Activated T-helper 1 cell treated with anti-CD3 and anti-CD28 coated beads, Interleukin-12 subunit alpha, Interleukin-12 subunit beta, Interleukin-2, Interleukin-4 antibody, amounts not matched to agents 30 ng/mL and 10 ng/mL and 1 ng/mL, durations not matched to agents 14 hours and 24 hours and 36 hours (primary cell): ENCODE data around the gene PON2. TPM values are rescaled to one million over a fixed set of nuclear protein-coding genes. Genes with fewer than 3 reads are reported as not detected.
A peak's percentile ranks its signal among the peaks of the same experiment; 100 is the strongest.

Experiments used
- DNase-seq: peaks from one replicate; pipeline ENCODE4 v3.0.0; 2021; ENCODE audit warnings: low spot score
- H3K27ac Mint-ChIP-seq: one replicate; pipeline ENCODE4 v1.8.0; 2021; ENCODE audit warnings: mild to moderate bottlenecking, mixed read lengths
- H3K27me3 Mint-ChIP-seq: one replicate; pipeline ENCODE4 v1.8.0; 2022; ENCODE audit warnings: mild to moderate bottlenecking, moderate library complexity, mixed read lengths; ENCODE audit not compliant: insufficient read depth
- H3K36me3 Mint-ChIP-seq: one replicate; pipeline ENCODE4 v1.8.0; 2021; ENCODE audit warnings: low read depth, mixed read lengths
- H3K4me1 Mint-ChIP-seq: one replicate; pipeline ENCODE4 v1.8.0; 2021; ENCODE audit warnings: low read depth, mixed read lengths
- H3K4me3 Mint-ChIP-seq: one replicate; pipeline ENCODE4 v1.8.0; 2021; ENCODE audit warnings: mild to moderate bottlenecking, moderate library complexity, mixed read lengths
- H3K9me3 Mint-ChIP-seq: one replicate; pipeline ENCODE4 v1.8.0; 2021; ENCODE audit warnings: mixed read lengths
- intact Hi-C: fragments of 100-400 bp; cut with micrococcal nuclease; formaldehyde crosslinking; loops from one replicate; pipeline ENCODE4 v1.15.1; 2024
- total RNA-seq: library from RNA; stranded (reverse); gene quantifications from 2 replicates; pipeline ENCODE4 v1.2.3, GENCODE V29; 2022

PON2 gene
- total RNA-seq, 1 donor from 2014 or later, result 3.7 TPM

DNA sequence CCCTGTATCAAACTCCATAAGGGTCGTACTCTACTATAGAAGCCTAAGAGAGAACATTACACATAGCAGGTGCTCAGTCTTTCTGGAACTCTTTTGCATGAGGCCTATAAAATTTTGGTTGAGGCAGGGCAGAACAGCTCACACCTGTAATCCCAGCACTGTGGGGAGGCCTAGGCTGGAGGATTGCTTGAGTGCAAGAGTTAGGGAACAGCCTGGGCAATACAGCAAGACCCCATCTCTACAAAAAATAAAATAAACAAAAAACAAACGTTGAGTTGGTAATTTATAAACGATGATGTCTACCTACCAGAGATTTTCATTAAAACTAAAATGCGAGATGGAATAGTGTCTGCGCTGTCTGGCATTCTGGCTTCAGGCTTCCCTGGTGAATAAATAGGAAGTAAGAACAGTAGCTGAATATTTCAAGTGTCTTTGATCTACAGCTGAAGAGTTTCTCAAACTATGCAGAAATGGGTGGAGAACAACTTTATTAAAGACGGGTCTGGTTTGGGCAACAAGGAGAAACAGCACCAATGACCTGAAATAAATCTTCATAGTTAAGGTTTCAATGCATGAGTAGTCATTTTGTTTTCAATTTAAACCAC lies 774 bp downstream of the PON2 start:
- peaks cover 9% of the 10 kb centered on the region for H3K27me3 Mint-ChIP-seq
- no peak overlapping the region for H3K27ac Mint-ChIP-seq
- H3K36me3 Mint-ChIP-seq, result peaks cover 4% of the 10 kb centered on the region
- H3K4me3 Mint-ChIP-seq, result peak overlapping the region; percentile 70
- peaks cover 11% of the 10 kb centered on the region for H3K4me1 Mint-ChIP-seq
- intact Hi-C loops, result no loop called here
- no peaks in the 10 kb centered on the region for H3K9me3 Mint-ChIP-seq
- DNase-seq, result no peak

DNA sequence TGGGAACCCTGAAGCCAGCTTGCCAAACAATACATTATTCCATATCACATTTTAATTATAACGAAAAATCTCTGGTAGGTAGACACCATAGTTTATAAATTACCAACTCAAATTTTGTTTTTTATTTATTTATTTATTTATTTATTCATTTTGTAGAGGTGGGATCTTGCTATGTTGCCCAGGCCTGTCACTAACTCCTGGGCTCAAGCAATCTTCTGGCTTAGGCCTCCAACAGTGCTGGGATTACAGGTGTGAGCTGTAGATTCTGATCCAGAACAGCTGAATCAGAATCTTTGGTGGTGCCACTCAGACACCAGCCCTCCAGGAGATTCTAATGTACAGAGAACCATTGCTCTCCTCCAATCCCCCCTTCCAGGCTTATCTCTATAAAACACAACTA lies 1.7 kb downstream of the PON2 start:
- Mint-ChIP-seq H3K27me3 (peaks cover 9% of the 10 kb centered on the region), H3K9me3 (no peaks in the 10 kb centered on the region), H3K27ac (no peak overlapping the region), H3K4me3 (no peak overlapping the region), H3K36me3 (peaks cover 4% of the 10 kb centered on the region), H3K4me1 (peaks cover 11% of the 10 kb centered on the region)
- no peak for DNase-seq
- intact Hi-C loops, result no loop called here

DNA sequence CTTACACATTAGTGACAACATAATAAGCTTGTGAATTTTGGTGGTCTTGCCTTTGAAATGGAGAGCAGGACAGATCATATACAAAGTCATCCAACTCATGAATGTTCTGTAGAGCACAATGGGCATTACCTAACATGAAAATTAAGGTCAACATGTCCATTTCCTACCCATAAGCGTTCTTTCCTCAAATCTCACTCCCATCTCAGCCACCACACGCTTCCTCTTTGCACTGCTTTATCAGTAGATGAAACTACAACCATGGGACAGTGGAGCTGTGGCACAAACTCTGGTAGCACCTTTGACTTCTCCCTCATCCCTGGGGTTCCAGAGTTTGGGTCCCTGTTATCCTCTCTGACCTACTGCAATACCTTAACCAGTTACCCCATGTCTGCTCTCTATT lies 2.2 kb downstream of the PON2 start:
- Mint-ChIP-seq H3K27ac (no peak overlapping the region), H3K36me3 (peaks cover 4% of the 10 kb centered on the region), H3K4me3 (no peak overlapping the region), H3K9me3 (no peaks in the 10 kb centered on the region), H3K27me3 (peaks cover 9% of the 10 kb centered on the region), H3K4me1 (peaks cover 11% of the 10 kb centered on the region)
- no peak for DNase-seq
- intact Hi-C loops, result no loop called here

DNA sequence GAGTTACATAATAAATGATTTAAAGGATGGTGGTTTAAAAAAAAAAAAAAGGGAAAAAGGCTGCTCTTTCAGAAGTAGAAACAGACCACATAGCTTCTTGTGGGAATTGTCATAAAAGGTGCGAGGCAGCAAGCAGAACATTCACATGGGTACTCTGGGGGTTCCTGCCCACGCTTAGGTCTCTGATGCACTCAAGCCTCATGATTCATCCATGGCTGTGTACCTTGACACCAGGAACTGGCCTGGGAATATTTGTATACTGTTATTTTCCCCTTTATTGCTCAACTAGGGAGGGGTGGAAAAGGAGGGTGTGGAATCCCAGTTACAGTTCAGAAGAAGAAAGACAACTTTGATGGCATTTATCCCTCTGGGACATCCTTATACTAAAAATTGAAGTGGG lies 4.0 kb downstream of the PON2 start:
- Mint-ChIP-seq H3K27me3 (peaks cover 6% of the 10 kb centered on the region), H3K4me1 (peaks cover 11% of the 10 kb centered on the region), H3K27ac (no peak overlapping the region), H3K36me3 (peaks cover 4% of the 10 kb centered on the region), H3K9me3 (no peaks in the 10 kb centered on the region), H3K4me3 (no peak overlapping the region)
- intact Hi-C loops, result no loop called here
- DNase-seq, result no peak

DNA sequence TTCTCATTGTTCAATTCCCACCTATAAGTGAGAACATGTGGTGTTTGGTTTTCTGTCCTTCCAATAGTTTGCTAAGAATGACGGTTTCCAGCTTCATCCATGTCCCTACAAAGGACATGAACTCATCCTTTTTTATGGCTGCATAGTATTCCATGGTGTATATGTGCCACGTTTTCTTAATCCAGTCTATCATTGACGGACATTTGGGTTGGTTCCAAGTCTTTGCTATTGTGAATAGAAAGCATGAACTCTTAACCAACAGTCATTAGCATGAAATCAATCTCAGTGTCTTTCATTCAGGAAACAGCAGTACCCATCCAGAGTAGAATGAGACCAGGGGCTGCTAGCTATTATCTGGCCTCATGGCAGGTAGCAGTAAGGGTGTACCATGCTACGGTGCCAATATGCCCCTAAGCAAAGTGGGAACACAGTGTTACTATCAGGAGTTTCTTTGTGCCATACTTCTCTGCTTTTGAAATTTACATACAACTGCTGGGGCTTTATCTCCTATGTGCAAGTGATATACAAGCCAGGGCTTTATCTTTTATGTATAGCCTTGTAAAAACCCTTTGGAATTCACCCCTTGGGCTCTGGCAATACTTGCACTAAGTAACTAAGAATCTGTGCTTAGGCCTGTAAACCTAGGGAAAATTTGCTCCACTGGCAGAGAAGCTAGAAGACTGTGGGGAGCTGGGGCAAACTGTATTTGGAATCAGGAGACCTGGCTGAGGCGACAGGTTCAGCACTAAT lies 5.4 kb downstream of the PON2 start:
- no peaks in the 10 kb centered on the region for H3K9me3 Mint-ChIP-seq
- no peak overlapping the region for H3K4me3 Mint-ChIP-seq
- intact Hi-C loops, result no loop called here
- H3K27ac Mint-ChIP-seq, result no peak overlapping the region
- peaks cover 4% of the 10 kb centered on the region for H3K4me1 Mint-ChIP-seq
- H3K36me3 Mint-ChIP-seq, result peaks cover 3% of the 10 kb centered on the region
- no peak for DNase-seq
- peaks cover 2% of the 10 kb centered on the region for H3K27me3 Mint-ChIP-seq

DNA sequence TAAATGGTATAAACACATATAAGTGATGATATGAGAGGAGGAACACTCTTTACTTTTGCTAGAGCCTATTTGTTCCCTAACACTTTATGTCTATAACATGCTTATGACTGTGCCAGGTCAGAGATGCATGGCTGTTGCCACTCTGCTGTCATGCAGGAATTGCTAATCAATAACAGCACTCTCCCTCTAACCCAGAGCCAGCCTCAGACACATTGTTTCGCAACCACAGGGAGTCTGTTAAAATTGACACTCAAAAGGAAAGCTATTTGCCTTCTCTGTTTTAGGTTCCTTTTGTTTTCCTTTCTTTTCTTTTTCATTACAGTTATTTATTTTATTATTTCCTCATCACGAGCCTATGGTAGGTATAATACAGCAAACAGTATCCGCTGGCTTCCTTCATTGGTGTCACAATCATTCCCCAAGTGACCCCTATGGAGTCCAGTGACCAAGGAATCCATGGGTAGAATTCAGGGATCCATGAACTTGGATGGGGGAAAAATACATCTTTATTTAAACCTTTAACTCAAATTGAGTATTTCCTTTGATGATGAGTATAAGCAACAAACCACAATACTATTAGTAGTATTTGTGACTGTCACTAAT lies 6.8 kb downstream of the PON2 start:
- no peaks in the 10 kb centered on the region for H3K27me3 Mint-ChIP-seq
- intact Hi-C loops, result no loop called here
- H3K9me3 Mint-ChIP-seq, result no peaks in the 10 kb centered on the region

DNA sequence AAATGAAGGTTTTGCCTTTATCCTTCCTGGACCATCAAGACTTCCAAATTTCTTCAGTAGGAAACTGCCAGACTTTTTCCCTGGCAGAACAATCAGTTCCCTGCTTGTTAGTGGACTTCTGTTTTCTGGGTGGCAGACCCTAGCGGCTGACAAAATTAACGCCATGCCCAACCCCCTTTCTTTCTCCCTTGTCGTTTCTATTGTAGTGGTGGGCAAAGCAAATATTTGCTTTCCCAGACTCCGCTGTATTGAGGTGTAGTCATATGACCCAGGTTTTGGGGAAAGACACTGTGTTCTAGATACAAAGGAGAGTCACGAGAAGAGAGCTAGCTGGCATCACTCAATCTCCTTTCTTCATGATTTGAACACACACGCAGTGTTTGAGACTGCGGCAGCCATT lies 7.7 kb downstream of the PON2 start:
- H3K36me3 Mint-ChIP-seq, result no peaks in the 10 kb centered on the region
- no peaks in the 10 kb centered on the region for H3K4me1 Mint-ChIP-seq
- no peaks in the 10 kb centered on the region for H3K27me3 Mint-ChIP-seq
- H3K9me3 Mint-ChIP-seq, result no peaks in the 10 kb centered on the region
- H3K4me3 Mint-ChIP-seq, result no peak overlapping the region
- no peak overlapping the region for H3K27ac Mint-ChIP-seq
- DNase-seq, result no peak
- intact Hi-C loops, result no loop called here

More for the DNA sequence above, 6.8 kb downstream of the PON2 start:
- no peak for DNase-seq
- no peak overlapping the region for H3K27ac Mint-ChIP-seq
- no peaks in the 10 kb centered on the region for H3K36me3 Mint-ChIP-seq
- H3K4me1 Mint-ChIP-seq, result no peaks in the 10 kb centered on the region
- no peak overlapping the region for H3K4me3 Mint-ChIP-seq

DNA sequence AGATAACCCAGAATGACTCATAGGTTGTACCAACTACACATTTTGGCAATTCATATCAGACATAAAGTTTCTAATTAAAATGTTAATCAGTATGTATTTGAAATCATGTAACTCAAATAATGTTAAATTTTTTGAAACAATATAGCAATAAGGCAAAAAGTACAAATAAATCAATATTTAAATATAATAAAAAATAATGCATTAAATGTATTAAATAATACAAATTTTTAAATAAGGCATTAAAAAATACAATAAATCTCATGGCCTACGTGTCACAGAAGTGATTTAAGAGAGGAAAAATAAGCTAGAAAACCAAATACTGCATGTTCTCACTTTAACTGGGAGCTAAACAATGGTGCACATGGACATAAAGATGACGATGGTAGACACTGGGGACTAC lies 9.1 kb downstream of the PON2 start:
- intact Hi-C loops, result no loop called here
- no peaks in the 10 kb centered on the region for H3K4me1 Mint-ChIP-seq
- H3K27ac Mint-ChIP-seq, result no peak overlapping the region
- H3K36me3 Mint-ChIP-seq, result no peaks in the 10 kb centered on the region
- H3K9me3 Mint-ChIP-seq, result no peaks in the 10 kb centered on the region
- H3K27me3 Mint-ChIP-seq, result no peaks in the 10 kb centered on the region
- no peak overlapping the region for H3K4me3 Mint-ChIP-seq
- no peak for DNase-seq

DNA sequence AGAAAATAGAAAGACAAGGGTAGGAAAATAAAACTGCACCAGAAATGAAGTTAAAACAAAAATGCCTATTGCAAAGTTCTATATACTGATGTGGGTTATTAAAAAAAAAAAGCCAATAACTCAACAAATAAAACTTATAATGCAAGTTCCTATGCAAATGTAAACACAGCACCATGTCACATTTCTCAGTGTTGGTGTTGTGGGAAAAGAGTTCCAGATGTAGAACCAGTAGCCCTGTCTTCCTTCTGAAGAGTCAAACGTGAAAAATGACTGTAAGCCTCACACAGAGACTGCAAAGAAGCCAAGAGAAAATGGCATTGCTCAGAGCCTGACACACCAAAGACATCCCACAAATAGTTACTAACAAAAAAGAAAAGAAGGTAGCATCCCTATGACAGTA lies 10.1 kb downstream of the PON2 start:
- no peak overlapping the region for H3K27ac Mint-ChIP-seq
- no peaks in the 10 kb centered on the region for H3K27me3 Mint-ChIP-seq
- H3K9me3 Mint-ChIP-seq, result no peaks in the 10 kb centered on the region
- no peak for DNase-seq
- intact Hi-C loops, result no loop called here
- no peaks in the 10 kb centered on the region for H3K36me3 Mint-ChIP-seq
- H3K4me3 Mint-ChIP-seq, result no peak overlapping the region
- H3K4me1 Mint-ChIP-seq, result no peaks in the 10 kb centered on the region

DNA sequence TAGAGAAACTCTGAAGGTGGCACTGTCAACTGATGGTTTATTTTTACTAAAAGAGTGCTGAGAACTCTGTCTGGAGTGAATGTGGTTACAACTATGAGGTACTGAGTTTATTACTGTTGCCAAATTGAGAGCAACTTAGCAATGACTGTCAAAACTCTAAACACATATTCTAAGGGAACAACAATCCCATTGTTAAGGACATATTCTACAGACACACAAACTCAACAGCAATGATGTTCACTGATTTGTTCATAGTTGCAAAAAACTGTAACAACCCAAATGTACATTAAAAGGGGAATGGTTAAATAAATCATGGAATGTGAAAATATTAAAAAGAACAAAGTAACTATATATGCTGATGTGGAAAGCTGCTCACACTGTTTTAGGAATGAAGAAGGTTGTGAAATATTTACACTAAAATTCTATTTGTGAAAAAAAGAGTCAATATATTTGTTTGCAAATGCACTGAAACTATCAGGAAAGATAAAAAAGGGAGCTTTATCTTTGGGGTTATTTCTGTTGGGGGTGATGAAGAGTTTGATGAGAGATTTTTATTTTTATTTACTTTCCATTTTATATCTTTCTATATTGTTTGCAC lies 12.9 kb downstream of the PON2 start:
- H3K27ac Mint-ChIP-seq, result no peak overlapping the region
- peaks cover 4% of the 10 kb centered on the region for H3K27me3 Mint-ChIP-seq
- H3K4me1 Mint-ChIP-seq, result no peaks in the 10 kb centered on the region
- intact Hi-C loops, result no loop called here
- no peak for DNase-seq
- H3K9me3 Mint-ChIP-seq, result no peaks in the 10 kb centered on the region
- H3K36me3 Mint-ChIP-seq, result no peaks in the 10 kb centered on the region
- no peak overlapping the region for H3K4me3 Mint-ChIP-seq

DNA sequence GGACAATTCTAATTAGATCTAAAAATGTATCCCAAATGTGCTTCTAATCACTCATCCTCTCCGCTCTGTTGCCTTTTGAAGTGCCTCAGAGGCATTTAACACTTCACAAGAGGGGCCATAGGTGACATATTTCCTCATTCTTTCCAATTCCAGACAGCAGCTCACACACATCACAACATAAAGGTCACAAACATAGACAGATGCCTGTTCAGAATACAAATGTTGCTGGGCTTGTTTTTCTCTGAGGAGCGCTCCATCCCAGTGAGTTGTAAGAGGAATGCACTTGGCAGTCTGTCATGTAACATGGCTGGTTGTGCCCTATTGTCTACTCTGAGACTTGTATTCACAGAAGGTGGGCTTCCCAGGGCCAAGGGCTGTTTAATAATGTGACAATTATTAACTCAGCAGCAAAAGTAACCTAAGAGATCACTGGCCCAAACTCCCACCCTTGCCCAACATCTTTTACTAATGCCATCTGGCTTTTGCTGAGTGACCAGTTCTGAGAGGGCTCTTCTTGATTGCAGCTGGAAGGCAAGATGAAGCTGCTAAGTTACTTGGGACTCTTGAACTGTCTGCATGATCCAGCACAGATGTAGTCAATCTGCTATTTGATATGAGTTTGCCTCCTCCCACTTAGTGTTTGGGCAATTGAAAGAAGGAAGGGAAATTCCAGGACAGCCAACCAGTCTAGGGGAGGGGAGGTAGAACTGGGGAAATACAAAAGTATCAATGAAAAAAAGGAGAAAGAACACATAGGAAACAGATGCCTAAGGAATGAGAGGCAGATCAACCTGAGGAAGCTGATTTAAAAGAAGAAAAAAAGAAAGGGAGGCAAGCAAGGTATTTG lies 13.6 kb downstream of the PON2 start:
- H3K36me3 Mint-ChIP-seq, result no peaks in the 10 kb centered on the region
- H3K27ac Mint-ChIP-seq, result no peak overlapping the region
- peaks cover 4% of the 10 kb centered on the region for H3K27me3 Mint-ChIP-seq
- H3K9me3 Mint-ChIP-seq, result no peaks in the 10 kb centered on the region
- intact Hi-C loops, result no loop called here
- no peak overlapping the region for H3K4me3 Mint-ChIP-seq
- no peaks in the 10 kb centered on the region for H3K4me1 Mint-ChIP-seq
- no peak for DNase-seq

DNA sequence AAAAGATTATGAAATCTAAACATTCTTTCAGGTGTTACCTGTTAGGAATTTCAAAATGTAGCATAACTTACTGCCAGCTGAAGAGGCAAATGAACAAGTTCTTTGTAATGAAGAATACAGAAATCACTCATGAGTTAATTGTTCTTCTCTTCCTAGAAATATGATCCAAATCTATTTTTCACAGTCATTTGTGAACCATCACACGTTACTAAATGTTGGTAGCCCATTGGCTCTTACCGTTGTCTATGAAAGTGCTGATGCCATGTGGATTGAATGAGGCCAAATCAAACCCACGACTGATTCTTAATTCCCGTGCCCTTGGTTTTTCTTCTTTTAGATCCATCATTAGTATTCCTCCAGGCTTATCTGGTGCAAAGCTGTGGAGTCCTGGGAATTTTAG lies 22.8 kb downstream of the PON2 start:
- H3K27me3 Mint-ChIP-seq, result peaks cover 2% of the 10 kb centered on the region
- intact Hi-C loops, result no loop called here
- DNase-seq, result no peak
- H3K27ac Mint-ChIP-seq, result no peak overlapping the region
- no peaks in the 10 kb centered on the region for H3K36me3 Mint-ChIP-seq
- H3K9me3 Mint-ChIP-seq, result no peaks in the 10 kb centered on the region
- no peak overlapping the region for H3K4me3 Mint-ChIP-seq
- H3K4me1 Mint-ChIP-seq, result no peaks in the 10 kb centered on the region
